HepG2 (cell line): Measurements from ENCODE around the gene PHKG1. TPM values are rescaled to one million over a fixed set of nuclear protein-coding genes. Genes with fewer than 3 reads are reported as not detected.

Source experiments
- ARID5B ChIP-seq: IDR thresholded peaks from 2 replicates; pipeline ENCODE4 v1.4.0; 2020; ENCODE audit warnings: mild to moderate bottlenecking, missing genetic modification reagents
- CEBPG ChIP-seq: IDR thresholded peaks from 2 replicates; pipeline ENCODE4 v1.6.1; 2016
- FLYWCH1 ChIP-seq: sonication (generic); formaldehyde crosslinking; IDR thresholded peaks from 2 replicates; pipeline ENCODE4 v1.8.1; 2023; ENCODE audit warnings: mild to moderate bottlenecking, missing genetic modification reagents
- HMGXB3 ChIP-seq: sonication (generic); formaldehyde crosslinking; IDR thresholded peaks from 2 replicates; pipeline ENCODE4 v1.4.0; 2020; ENCODE audit warnings: missing genetic modification reagents, borderline replicate concordance
- RAD21 ChIP-seq: fragments of 450-650 bp; formaldehyde crosslinking; IDR thresholded peaks from 2 replicates; pipeline ENCODE4 v1.5.0; 2020; ENCODE audit warnings: mild to moderate bottlenecking
- SUZ12 ChIP-seq: fragments of 150-350 bp; IDR thresholded peaks from 2 replicates; pipeline ENCODE4 v1.6.1; 2014; ENCODE audit warnings: low read depth, low read length
- TFDP1 ChIP-seq: IDR thresholded peaks from 2 replicates; pipeline ENCODE4 v1.6.1; 2016; ENCODE audit warnings: missing compliant biosample characterization, missing genetic modification reagents, borderline replicate concordance
- ZKSCAN5 ChIP-seq: sonication (generic); formaldehyde crosslinking; IDR thresholded peaks from 2 replicates; pipeline ENCODE4 v1.5.1; 2020; ENCODE audit warnings: mild to moderate bottlenecking, missing genetic modification reagents
- ZNF251 ChIP-seq: sonication (generic); formaldehyde crosslinking; IDR thresholded peaks from 2 replicates; pipeline ENCODE4 v1.9.0; 2021; ENCODE audit warnings: mild to moderate bottlenecking, missing genetic modification reagents
- ZNF720 ChIP-seq: sonication (generic); formaldehyde crosslinking; IDR thresholded peaks from 2 replicates; pipeline ENCODE4 v1.4.0; 2020; ENCODE audit warnings: missing genetic modification reagents
- ZUFSP ChIP-seq: sonication (generic); formaldehyde crosslinking; IDR thresholded peaks from 2 replicates; pipeline ENCODE4 v1.9.0; 2021; ENCODE audit warnings: missing genetic modification reagents, mild to moderate bottlenecking, borderline replicate concordance
- polyA plus RNA-seq, 8 experiments: library from polyadenylated mRNA; depleted of rRNA in 3 of 8; stranded (reverse) in 7 of 8; unstranded in 1 of 8; fragments of >200 nt; fragmentation: Illumina TruSeq in 4 of 8; extraction: Trizol in 4 of 8; gene quantifications; 2 replicates each; pipeline versions ENCODE4 v1.2.1 to v1.2.3, GENCODE V29; 2011 to 2016; ENCODE audit warnings: low read depth in 4 of 8, missing spikeins in 1 of 8, mixed read lengths in 1 of 8; ENCODE audit not compliant: insufficient read depth in 1 of 8
- total RNA-seq, 5 experiments: library from RNA; depleted of rRNA; stranded (reverse); fragments of >200 nt; fragmentation: Illumina TruSeq; extraction: Trizol; gene quantifications; 2 replicates each; pipeline ENCODE4 v1.2.3, GENCODE V29; 2016; ENCODE audit warnings: low read depth in 1 of 5

The PHKG1 gene
- total and polyA plus RNA-seq, 2 of the 13 experiments (the other 11 are each of a cell fraction or from before 2014, with no cell fraction given) = 0.44 to 0.71 TPM

GRCh38 chr7:56106108-56107073 lies 13.6 kb upstream of the PHKG1 start, which contains the start of gene CHCHD2 (continued):
- TF ChIP-seq ARID5B (CRISPR knock-in tag) (peak; percentile 56; the same call in 1 of the 2 replicates), FLYWCH1 (0 out of 2 replicates have a peak, but pooled peaks have one; percentile 48), ZNF720 (no peak), CEBPG (CRISPR knock-in tag) (no peak), SUZ12 (no peak), HMGXB3 (CRISPR knock-in tag) (no peak), RAD21 (CRISPR knock-in tag) (no peak; the same call in 1 of the 2 replicates), ZKSCAN5 (CRISPR knock-in tag) (no peak), ZUFSP (no peak), TFDP1 (peak; percentile 99), ZNF251 (CRISPR knock-in tag) (no peak)
